Colonic mucosa (tissue), 4 donors: ENCODE measurements around the gene EDARADD. TPM values are rescaled to one million over a fixed set of nuclear protein-coding genes. Genes with fewer than 3 reads are reported as not detected.
"Not testable (repeated sequence)": the region's sequence is repeated elsewhere in the genome, so short reads cannot be mapped to it uniquely, and the experiment has no call there.

Source experiments
- DNase-seq: peaks from one replicate; pipeline ENCODE4 v3.0.0-alpha.2; 2020
- H3K27ac ChIP-seq: fragments of 200-600 bp; one replicate; pipeline ENCODE4 v1.8.0; 2021
- H3K27me3 ChIP-seq: fragments of 200-600 bp; one replicate; pipeline ENCODE4 v1.8.0; 2021
- H3K36me3 ChIP-seq: fragments of 200-600 bp; one replicate; pipeline ENCODE4 v1.8.0; 2021
- H3K4me1 ChIP-seq: fragments of 200-600 bp; one replicate; pipeline ENCODE4 v1.8.0; 2021; ENCODE audit warnings: mild to moderate bottlenecking
- H3K4me3 ChIP-seq: fragments of 200-600 bp; one replicate; pipeline ENCODE4 v1.8.0; 2021
- H3K9ac ChIP-seq, 2 donors: one replicate each; pipeline ENCODE4 v1.7.0; 2013; ENCODE audit warnings: control low read depth in 2 of 2, low read depth in 2 of 2, low read length in 2 of 2
- H3K9me3 ChIP-seq: fragments of 200-600 bp; one replicate; pipeline ENCODE4 v1.8.0; 2021
- intact Hi-C: fragments of 100-400 bp; cut with DNase I; formaldehyde crosslinking; loops from one replicate; pipeline ENCODE4 v1.14.1; 2022
- total RNA-seq, 2 donors: library from RNA; stranded (reverse); fragmentation: NEBNext Ultra II Directional in 1 of 2; extraction: Animal tissue kit (Norgen Biotek cat#: 25700) in 1 of 2; gene quantifications; one replicate each; pipeline ENCODE4 v1.2.1, GENCODE V29; 2021
- TF ChIP-seq, protein P1 (sequence below): fragments of 200-600 bp; IDR thresholded peaks from one replicate; pipeline ENCODE4 v1.8.0; 2022; ENCODE audit warnings: antibody characterized with exemption, mild to moderate bottlenecking
- donor health status: healthy.
- donor health status: DM: no; HTN: no; CAD: no.
- donor health status: DM: no; HTN: no; CAD: no.

The EDARADD gene
- under 1 TPM; 0.17 to 0.27 TPM for total RNA-seq

DNA sequence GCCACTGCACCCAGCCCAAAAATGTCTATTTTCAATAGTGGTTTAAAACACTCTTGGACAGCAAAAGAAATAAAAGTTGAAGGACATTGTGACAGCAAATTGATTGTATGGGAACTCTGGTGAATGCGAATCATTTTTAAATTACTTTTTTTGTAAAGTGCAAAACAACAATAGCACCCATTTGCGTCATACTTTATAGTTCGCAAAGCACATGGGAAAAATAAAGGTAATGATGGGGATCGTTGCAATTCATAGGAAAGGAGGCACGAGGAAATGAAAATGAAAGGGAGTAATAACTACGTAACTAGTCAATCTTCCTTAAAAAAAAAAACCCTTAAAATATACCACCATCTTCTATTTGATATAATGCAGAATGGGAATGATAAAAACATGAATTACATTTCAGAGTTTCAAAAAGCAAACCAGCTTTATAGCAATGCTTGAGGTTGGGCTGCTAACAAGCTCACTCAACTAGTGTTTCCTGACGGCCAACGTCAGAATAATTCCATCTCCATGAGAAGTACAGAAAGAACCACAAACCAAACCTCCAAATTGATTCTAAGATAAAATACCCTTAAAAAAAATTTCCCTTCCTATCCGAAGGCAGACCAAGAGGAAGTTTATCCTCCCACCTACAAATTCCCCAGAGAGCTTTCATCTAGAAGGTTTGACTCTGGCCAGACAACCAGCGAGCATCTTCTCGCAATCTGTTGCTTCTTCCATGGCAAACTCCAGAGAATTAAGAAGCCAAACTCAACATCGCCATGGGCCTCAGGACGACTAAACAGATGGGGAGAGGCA, at the start of gene EDARADD:
Gene EDARADD (plus strand): TSS at position 606 of the 801 bp plus-strand sequence. CDS start 159 bp downstream, at position 765.
- peaks cover 23% of the 10 kb centered on the region for H3K27me3 ChIP-seq

DNA sequence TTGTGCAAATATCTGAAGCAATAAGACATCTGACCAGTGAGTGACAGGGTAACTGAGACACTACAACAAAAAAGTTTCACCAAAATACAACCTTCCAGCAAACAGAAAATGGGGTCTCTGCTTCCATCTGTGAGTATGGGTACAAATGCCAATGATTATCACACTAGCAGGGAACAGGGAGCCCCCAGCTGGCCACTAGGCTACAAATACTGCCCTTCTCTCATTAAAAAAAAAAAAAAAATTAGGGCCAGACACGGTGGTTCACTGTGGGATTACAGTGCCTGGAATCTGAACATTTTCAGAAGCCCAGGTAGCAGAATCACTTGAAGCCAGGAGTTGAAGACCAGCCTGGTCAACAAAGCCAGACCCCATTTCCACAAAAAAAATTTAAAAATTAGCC, 48.4 kb upstream of the EDARADD start:
- DNase-seq, result no peak
- no peak overlapping the region for H3K4me3 ChIP-seq
- H3K36me3 ChIP-seq, result no peaks in the 10 kb centered on the region
- no peaks in the 10 kb centered on the region for H3K9me3 ChIP-seq
- H3K9ac ChIP-seq, result no peak overlapping the region
- no peak overlapping the region for H3K27ac ChIP-seq
- H3K4me1 ChIP-seq, result no peaks in the 10 kb centered on the region
- H3K27me3 ChIP-seq, result no peaks in the 10 kb centered on the region
- intact Hi-C loops, result no loop called here
- TF ChIP-seq, protein P1, sequence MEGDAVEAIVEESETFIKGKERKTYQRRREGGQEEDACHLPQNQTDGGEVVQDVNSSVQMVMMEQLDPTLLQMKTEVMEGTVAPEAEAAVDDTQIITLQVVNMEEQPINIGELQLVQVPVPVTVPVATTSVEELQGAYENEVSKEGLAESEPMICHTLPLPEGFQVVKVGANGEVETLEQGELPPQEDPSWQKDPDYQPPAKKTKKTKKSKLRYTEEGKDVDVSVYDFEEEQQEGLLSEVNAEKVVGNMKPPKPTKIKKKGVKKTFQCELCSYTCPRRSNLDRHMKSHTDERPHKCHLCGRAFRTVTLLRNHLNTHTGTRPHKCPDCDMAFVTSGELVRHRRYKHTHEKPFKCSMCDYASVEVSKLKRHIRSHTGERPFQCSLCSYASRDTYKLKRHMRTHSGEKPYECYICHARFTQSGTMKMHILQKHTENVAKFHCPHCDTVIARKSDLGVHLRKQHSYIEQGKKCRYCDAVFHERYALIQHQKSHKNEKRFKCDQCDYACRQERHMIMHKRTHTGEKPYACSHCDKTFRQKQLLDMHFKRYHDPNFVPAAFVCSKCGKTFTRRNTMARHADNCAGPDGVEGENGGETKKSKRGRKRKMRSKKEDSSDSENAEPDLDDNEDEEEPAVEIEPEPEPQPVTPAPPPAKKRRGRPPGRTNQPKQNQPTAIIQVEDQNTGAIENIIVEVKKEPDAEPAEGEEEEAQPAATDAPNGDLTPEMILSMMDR, result no peak

More for the DNA sequence above, at the start of gene EDARADD:
- TF ChIP-seq, protein P1, result no peak
- H3K36me3 ChIP-seq, result no peaks in the 10 kb centered on the region
- no peak for DNase-seq
- H3K9me3 ChIP-seq, result no peaks in the 10 kb centered on the region
- no peaks in the 10 kb centered on the region for H3K4me1 ChIP-seq
- no peak within 1 kb of the TSS for H3K27ac ChIP-seq
- H3K9ac ChIP-seq, result peak within 1 kb of the TSS in 1 of 2 donors; percentile 56
- intact Hi-C loops, result no loop called here
- peak within 1 kb of the TSS; percentile 45 for H3K4me3 ChIP-seq

DNA sequence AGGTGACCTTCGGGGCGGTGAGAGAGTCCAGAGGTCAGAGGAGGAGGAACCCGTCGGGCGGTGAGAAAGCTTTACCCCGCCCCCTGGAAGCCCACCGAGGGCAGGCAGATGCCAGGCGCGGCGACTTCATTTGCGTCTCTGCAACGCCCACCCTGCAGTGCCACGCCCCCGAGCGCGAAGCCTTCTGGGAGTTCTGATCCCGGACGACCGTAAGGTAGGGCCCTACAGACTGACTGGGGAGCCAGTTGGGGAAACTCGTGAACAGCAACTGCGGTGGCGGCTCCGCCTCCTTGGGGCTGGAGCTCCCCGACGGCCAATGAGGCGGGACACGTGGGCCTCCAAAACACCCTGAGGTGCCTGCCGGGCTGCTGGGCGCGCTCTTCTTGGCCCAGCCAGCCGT, 46.0 kb upstream of the EDARADD start:
- intact Hi-C loops, result no loop called here
- Histone ChIP-seq H3K9ac (no peak overlapping the region), H3K27me3 (no peaks in the 10 kb centered on the region), H3K36me3 (no peaks in the 10 kb centered on the region), H3K27ac (no peak overlapping the region), H3K9me3 (no peaks in the 10 kb centered on the region), H3K4me1 (no peaks in the 10 kb centered on the region), H3K4me3 (no peak overlapping the region)
- no peak for DNase-seq
- TF ChIP-seq, protein P1, result no peak

DNA sequence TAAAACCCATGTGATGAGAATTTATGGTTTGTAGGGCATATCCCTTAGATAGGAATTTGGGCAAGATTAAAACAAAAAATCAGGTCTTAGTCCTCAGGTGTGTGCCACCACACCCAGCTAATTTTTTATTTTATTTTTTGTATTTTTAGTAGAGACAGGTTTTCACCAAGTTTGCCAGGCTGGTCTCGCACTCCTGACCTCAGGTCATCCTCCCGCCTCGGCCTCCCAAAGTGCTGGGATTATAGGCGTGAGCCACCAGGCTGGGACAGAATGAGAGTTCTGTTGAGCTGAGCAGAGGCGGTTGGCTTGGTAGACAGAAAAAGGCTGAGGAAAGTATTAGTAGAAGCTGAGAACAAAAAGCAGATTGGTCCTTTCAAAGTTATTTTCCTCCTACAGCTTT, 43.8 kb upstream of the EDARADD start:
- Histone ChIP-seq H3K4me1 (no peaks in the 10 kb centered on the region), H3K36me3 (no peaks in the 10 kb centered on the region), H3K4me3 (no peak overlapping the region), H3K27ac (no peak overlapping the region), H3K9me3 (no peaks in the 10 kb centered on the region), H3K27me3 (no peaks in the 10 kb centered on the region), H3K9ac (no peak overlapping the region)
- TF ChIP-seq, protein P1, result no peak
- no peak for DNase-seq
- intact Hi-C loops, result no loop called here

DNA sequence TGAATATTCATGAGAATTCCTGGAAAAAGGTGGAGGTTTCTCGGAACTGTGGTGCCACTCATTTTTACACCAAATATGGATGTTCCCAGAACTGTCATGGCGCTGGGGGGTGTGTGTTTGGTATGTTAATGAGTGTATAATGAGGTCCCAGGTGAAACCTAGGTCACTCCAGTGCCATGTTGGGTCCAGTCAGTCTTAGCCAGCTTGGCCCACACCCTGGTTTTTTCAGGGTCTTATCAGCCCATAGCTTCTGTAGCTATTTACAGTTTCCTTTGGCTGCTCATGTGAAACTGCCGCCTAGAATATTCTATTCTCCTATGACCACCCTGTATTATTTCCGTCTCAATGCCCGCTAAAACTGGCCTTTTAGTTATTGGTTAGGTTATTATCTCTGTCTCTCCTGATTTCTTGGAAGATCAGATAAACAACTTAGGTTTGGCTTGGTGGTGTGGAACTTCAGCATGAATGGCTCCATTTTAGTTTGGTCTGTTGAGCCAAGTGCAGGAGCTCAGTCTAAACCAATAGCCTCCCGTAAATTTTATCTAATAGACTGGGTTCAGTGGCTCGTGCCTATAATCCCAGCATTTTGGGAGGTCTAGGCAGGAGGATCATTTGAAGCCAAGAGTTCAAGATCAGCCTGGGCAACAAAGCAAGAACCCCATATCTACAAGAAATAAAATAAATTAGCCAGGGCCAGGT, 42.1 kb upstream of the EDARADD start:
- H3K4me3 ChIP-seq, result no peak overlapping the region
- H3K9ac ChIP-seq, result no peak overlapping the region
- no peaks in the 10 kb centered on the region for H3K9me3 ChIP-seq
- no peak overlapping the region for H3K27ac ChIP-seq
- intact Hi-C loops, result no loop called here
- DNase-seq, result no peak
- H3K4me1 ChIP-seq, result no peaks in the 10 kb centered on the region
- TF ChIP-seq, protein P1, result no peak
- H3K27me3 ChIP-seq, result no peaks in the 10 kb centered on the region
- no peaks in the 10 kb centered on the region for H3K36me3 ChIP-seq

DNA sequence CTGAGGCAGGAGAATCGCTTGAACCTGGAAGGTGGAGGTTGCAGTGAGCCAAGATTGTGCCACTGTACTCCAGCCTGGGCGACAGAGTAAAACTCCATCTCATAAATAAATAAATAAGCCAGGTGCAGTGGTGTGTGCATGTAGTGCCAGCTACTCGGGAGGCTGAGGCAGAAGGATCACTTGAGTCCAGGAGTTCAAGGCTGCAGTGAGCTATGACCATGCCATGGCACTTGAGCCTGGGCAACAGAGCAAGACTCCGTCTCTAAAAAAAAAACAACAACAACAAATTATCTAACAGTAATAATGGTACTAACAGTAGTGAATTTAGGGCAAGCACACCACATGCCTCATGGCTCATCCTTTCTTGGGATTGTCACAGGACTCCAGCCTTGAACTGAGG, 41.3 kb upstream of the EDARADD start:
- H3K27me3 ChIP-seq, H3K36me3 ChIP-seq, H3K9me3 ChIP-seq, H3K9ac ChIP-seq, H3K4me1 ChIP-seq, DNase-seq, H3K4me3 ChIP-seq, H3K27ac ChIP-seq, intact Hi-C loops: not testable (repeated sequence)
